ENCODE data around the gene SLC25A4. TPM values are rescaled to one million over a fixed set of nuclear protein-coding genes. Genes with fewer than 3 reads are reported as not detected.
A peak's percentile ranks its signal among the peaks of the same experiment; 100 is the strongest.

Gene SLC25A4
- total RNA-seq, 1 experiment from 2014 or later = 12.8 TPM

DNA sequence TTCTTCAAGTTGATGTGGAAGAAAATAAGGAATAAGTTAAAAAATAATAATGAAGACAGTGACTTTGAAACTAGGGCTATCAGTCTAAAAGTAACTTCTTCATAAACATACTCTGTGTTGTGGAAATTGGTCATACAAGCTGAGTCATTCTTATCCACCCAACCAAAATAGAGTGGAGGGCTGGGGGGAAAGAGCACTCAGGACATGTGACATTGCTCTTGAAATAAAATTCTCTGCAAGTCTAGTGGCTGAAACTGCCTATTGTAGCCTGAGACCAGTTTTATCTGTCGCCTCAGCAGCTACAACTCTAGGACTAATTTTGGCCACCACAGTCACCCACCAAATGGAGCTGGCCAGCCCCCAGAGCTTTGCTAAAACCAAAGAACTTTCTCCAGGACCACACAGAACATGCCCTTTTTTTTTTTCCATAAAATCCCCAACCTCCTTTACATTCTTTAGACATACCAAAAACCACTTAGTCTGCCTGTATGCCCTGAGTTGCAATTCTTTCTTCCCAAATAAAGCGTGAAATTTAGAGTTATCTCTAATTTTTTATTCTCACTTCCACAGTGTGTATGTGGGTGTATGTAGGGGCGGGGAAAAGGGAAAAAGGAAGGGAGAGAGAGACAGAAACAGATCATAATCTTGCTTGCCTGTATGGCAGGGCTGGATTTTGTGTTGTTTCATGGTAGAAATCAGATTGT, 23.0 kb upstream of the SLC25A4 start:
- DNase-seq (ENCODE audit: low spot score) = no peak

- no peak for DNase-seq (ENCODE audit: low spot score)
Observed at GRCh38 chr4:185120631-185120946, 22.5 kb upstream of the SLC25A4 start.

DNA sequence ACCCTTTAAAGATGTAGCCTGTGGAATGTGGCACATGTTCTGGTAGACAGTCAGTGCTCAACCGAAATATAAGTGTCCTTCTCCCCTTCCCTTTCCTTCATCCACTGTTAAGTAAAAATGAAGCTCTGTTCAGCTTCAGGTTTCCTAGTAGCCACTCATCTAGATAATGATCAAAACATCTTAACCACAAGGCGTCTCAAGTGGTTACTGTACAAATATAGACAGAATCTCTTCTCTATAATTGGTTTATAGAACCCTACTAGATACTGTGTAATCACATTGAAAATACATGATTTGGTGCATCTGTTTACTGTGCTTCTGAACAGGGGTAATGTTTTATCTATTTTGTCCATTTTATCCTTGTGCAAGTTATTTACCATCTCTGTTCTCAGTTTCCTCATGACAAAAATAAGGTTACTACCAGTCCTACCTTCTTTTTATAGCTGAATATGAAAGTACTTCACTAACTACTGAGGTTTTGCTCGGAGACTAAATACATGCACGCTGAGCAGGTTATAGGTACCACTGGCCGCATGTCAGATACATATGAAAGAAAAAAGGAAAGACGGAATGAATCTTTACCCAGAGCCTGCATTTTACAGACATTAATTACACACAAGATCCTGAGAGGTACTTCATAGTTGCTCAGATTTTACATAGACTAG, 20.3 kb upstream of the SLC25A4 start:
- DNase-seq (ENCODE audit: low spot score) = peak; percentile 21

- no peak for DNase-seq (ENCODE audit: low spot score)
Observed at GRCh38 chr4:185124006-185124405, 19.1 kb upstream of the SLC25A4 start.

DNA sequence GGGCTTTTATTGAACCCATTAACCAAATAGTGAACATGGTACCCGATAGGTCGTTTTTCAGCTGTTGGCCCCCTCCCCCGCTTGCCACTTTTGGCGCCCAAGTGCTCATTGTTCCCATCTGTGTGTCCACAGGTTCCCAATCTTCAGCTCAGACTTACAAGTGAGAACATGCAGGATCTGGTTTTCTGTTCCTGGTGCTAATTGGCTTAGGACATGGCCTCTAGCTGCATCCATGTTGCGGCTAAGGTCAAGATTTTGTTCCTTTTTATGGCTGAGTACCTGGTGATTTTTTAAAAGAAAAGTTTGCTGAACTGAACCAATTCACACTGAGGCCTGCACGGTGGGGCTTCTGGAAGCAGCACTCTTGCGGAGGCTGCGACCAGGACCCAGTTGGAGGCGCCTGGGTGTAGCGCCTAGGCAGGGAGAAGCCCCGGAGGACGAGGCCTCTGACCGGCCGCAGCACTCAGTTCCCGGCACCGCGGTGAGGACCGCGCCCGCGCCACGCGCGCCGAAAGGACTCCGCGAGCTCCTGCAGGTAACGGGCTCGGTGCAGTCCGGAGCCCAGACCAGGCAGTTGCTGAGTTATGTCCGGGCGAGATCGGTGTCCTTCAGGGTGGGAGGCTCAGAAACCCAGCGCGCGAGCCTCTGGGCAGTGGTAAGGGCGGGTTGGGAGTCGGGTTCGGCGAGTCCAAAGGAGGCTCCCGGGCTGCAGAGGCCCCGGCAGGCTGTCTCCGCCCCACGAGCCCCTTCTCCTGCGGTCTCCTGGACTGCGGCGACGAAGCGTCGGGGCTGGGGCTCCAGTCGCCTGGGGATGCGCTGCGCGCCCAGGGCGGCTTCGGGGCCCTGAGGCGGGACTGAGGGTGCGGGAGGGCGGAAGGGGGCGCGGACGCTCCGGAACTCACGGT, 15.8 kb upstream of the SLC25A4 start:
- DNase-seq (ENCODE audit: low spot score) = no peak

GRCh38 chr4:185128272-185129119, 14.6 kb upstream of the SLC25A4 start:
- DNase-seq (ENCODE audit: low spot score) = no peak

- DNase-seq (ENCODE audit: low spot score) = peak; percentile 43
Observed at GRCh38 chr4:185134307-185134869, 8.7 kb upstream of the SLC25A4 start.

- no peak for DNase-seq (ENCODE audit: low spot score)
Observed at GRCh38 chr4:185137233-185137925, 5.7 kb upstream of the SLC25A4 start.

GRCh38 chr4:185138161-185138560, 4.9 kb upstream of the SLC25A4 start:
- no peak for DNase-seq (ENCODE audit: low spot score)

- no peak for DNase-seq (ENCODE audit: low spot score)
Observed at GRCh38 chr4:185139736-185140135, 3.3 kb upstream of the SLC25A4 start.

- DNase-seq (ENCODE audit: low spot score) = no peak
Observed at GRCh38 chr4:185141777-185142176, 1.3 kb upstream of the SLC25A4 start.

- DNase-seq (ENCODE audit: low spot score) = no peak
Observed at GRCh38 chr4:185142564-185142911, 528 bp upstream of the SLC25A4 start.

DNA sequence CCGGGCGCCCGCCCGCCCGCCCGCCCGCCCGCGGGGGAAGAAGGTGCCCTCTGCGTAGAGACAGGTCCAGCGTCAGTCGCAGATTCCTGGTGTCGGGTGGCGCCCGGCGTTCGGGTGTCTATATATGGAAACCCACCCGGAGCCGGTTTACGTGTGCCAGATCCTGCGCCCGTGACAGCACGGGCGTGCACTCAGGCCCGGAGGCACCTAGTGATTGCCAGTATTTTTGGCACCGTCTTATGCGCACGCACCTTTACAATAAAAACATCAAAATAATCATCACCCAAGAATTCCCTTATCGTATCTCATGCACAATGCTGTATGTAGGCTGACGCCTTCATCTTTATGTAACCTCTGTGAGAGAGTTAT, 519 bp downstream of the SLC25A4 start:
- DNase-seq (ENCODE audit: low spot score) = no peak

GRCh38 chr4:185144601-185145240, 1.7 kb downstream of the SLC25A4 start:
- no peak for DNase-seq (ENCODE audit: low spot score)

DNA sequence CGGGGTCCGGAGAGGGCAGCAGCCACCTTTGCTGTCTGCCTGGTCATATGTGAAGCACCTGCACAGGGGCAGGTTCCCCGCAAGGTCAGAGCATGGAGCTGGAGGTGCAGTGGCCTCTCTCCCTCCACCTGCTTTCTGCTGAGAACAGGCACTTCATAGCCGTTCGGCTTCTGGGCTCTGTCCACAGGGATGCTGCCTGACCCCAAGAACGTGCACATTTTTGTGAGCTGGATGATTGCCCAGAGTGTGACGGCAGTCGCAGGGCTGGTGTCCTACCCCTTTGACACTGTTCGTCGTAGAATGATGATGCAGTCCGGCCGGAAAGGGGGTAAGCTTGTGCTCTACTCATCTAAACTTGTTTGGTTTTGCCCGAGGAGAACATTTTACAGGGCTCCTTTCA, 2.5 kb downstream of the SLC25A4 start:
- no peak for DNase-seq (ENCODE audit: low spot score)

GRCh38 chr4:185149392-185149791, 6.3 kb downstream of the SLC25A4 start:
- no peak for DNase-seq (ENCODE audit: low spot score)

- no peak for DNase-seq (ENCODE audit: low spot score)
Observed at GRCh38 chr4:185151296-185151695, 8.2 kb downstream of the SLC25A4 start.

- DNase-seq (ENCODE audit: low spot score) = peak; percentile 78
Observed at GRCh38 chr4:185165605-185166063, 22.6 kb downstream of the SLC25A4 start.

GRCh38 chr4:185167234-185167633, 24.2 kb downstream of the SLC25A4 start:
- no peak for DNase-seq (ENCODE audit: low spot score)

DNA sequence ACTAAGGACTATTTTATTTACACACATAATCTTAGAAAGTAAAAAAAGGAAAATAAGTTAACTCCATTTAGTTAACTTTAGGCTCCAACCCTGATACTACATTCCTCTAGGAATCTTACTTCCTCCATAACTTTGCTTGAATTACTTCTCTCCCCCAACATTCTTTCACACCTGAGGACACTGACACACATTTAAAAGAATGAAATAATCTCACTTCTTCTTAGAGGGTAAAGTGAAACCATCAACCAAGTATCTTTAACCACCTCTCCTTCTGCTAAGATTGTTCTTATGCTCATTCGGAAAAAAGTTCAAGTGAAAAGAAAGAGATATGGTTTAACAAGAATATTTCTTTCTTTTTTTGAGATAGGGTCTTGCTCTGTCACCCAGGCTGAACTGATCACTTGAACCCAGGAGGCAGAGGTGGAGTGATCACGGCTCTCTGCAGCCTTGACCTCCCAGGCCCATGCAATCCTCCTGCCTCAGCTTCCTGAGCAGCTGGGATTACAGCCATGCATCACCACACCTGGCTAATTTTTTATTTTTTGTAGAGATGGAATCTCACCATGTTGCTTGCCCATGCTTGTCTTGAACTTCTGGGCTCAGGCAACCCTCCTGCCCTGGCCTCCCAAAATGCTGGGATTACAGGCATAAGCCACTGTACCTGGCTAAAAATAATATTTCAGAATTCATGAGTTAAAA, 28.5 kb downstream of the SLC25A4 start:
- no peak for DNase-seq (ENCODE audit: low spot score)
